Measurements from ENCODE around the gene IGLL5. TPM values are rescaled to one million over a fixed set of nuclear protein-coding genes. Genes with fewer than 3 reads are reported as not detected.

IGLL5 gene
- not detected in 2 replicates for total RNA-seq (2014; rRNA removed; shearing (Covaris generic))
- polyA plus RNA-seq (2016; fragmentation: Nextera tagmentation; extraction: Ambion mirVana) = not detected in 2 replicates

- in situ Hi-C loops (cut with MboI) = no loop called here
These were observed at the start of gene IGLL5 for GRCh38 chr22:22887621-22888503. TSS of gene IGLL5 (plus strand) at chr22:22887816. CDS start at chr22:22888054, 238 bp downstream.

GRCh38 chr22:22838148-22838786 is 49.3 kb upstream of the IGLL5 start:
- Histone ChIP-seq H3K9me2 (ENCODE audit: insufficient read depth) (no peaks in the 10 kb centered on the region), H3F3A (ENCODE audit: insufficient read depth) (no peaks in the 10 kb centered on the region), H3K9ac (no peak overlapping the region), H4K20me1 (ENCODE audit: insufficient read depth) (no peaks in the 10 kb centered on the region), H3K27me3 (replicated peaks; ENCODE audit: insufficient read depth) (peaks cover 3% of the 10 kb centered on the region; the same call in 1 of the 2 replicates), H2AFZ (no peak overlapping the region), H3K9me3 (ENCODE audit: low read depth) (no peaks in the 10 kb centered on the region), H3K79me2 (ENCODE audit: insufficient read depth) (no peaks in the 10 kb centered on the region), H3K4me2 (ENCODE audit: unreplicated experiment) (no peak overlapping the region), H3K27ac (no peak overlapping the region), H3K36me3 (ENCODE audit: low read depth) (no peaks in the 10 kb centered on the region), H3K4me3 (no peak overlapping the region), H3K4me1 (ENCODE audit: insufficient read depth) (no peaks in the 10 kb centered on the region)
- in situ Hi-C loops (cut with MboI) = no loop called here
- TF ChIP-seq EZH2 (IDR thresholded peaks at IDR 0.05; ENCODE audit: insufficient read depth, poor library complexity, severe bottlenecking) (no peak), EZH2phosphoT487 (IDR thresholded peaks at IDR 0.05; ENCODE audit: insufficient read depth, low read depth) (no peak)
- DNase-seq = no peak
- 58 to 59% methylated on average over 5 of the region's 5 CpGs for WGBS, 2 experiments (ENCODE audit: low coverage in 1 of 2, low lambda C conversion rate in 2 of 2, missing lambda C conversion rate in 2 of 2)

More at GRCh38 chr22:22887621-22888503, at the start of gene IGLL5:
- H4K20me1 ChIP-seq (ENCODE audit: insufficient read depth) = no peaks in the 10 kb centered on the region
- H3K4me2 ChIP-seq (ENCODE audit: unreplicated experiment) = no peak within 1 kb of the TSS
- WGBS, 2 experiments (ENCODE audit: low coverage in 1 of 2, low lambda C conversion rate in 2 of 2, missing lambda C conversion rate in 2 of 2) = 56 to 65% methylated on average over 14 to 15 of the region's 15 CpGs
- no peaks in the 10 kb centered on the region for H3F3A ChIP-seq (ENCODE audit: insufficient read depth)
- no peak within 1 kb of the TSS for H2AFZ ChIP-seq
- no peak within 1 kb of the TSS for H3K9ac ChIP-seq
- no peak for TF ChIP-seq EZH2 (IDR thresholded peaks at IDR 0.05; ENCODE audit: insufficient read depth, poor library complexity, severe bottlenecking)
- TF ChIP-seq EZH2phosphoT487 (IDR thresholded peaks at IDR 0.05; ENCODE audit: insufficient read depth, low read depth) = no peak
- H3K79me2 ChIP-seq (ENCODE audit: insufficient read depth) = no peaks in the 10 kb centered on the region
- no peaks in the 10 kb centered on the region for H3K4me1 ChIP-seq (ENCODE audit: insufficient read depth)
- H3K9me3 ChIP-seq (ENCODE audit: low read depth) = no peaks in the 10 kb centered on the region
- H3K27me3 ChIP-seq (replicated peaks; ENCODE audit: insufficient read depth) = peaks cover 28% of the 10 kb centered on the region
- H3K4me3 ChIP-seq = no peak within 1 kb of the TSS
- H3K36me3 ChIP-seq (ENCODE audit: low read depth) = no peaks in the 10 kb centered on the region
- no peak for DNase-seq
- H3K9me2 ChIP-seq (ENCODE audit: insufficient read depth) = no peaks in the 10 kb centered on the region
- H3K27ac ChIP-seq = no peak within 1 kb of the TSS

GRCh38 chr22:22839570-22840314 is 47.9 kb upstream of the IGLL5 start:
- H3K79me2 ChIP-seq (ENCODE audit: insufficient read depth) = no peaks in the 10 kb centered on the region

GRCh38 chr22:22840780-22841179 is 46.8 kb upstream of the IGLL5 start:
- Histone ChIP-seq H3K79me2 (ENCODE audit: insufficient read depth) (no peaks in the 10 kb centered on the region), H3K9me3 (ENCODE audit: low read depth) (no peaks in the 10 kb centered on the region), H4K20me1 (ENCODE audit: insufficient read depth) (no peaks in the 10 kb centered on the region), H2AFZ (no peak overlapping the region), H3K4me3 (no peak overlapping the region), H3K27me3 (replicated peaks; ENCODE audit: insufficient read depth) (peaks cover 14% of the 10 kb centered on the region), H3K4me1 (ENCODE audit: insufficient read depth) (no peaks in the 10 kb centered on the region), H3K27ac (no peak overlapping the region), H3F3A (ENCODE audit: insufficient read depth) (no peaks in the 10 kb centered on the region), H3K4me2 (ENCODE audit: unreplicated experiment) (no peak overlapping the region), H3K36me3 (ENCODE audit: low read depth) (no peaks in the 10 kb centered on the region), H3K9ac (no peak overlapping the region), H3K9me2 (ENCODE audit: insufficient read depth) (no peaks in the 10 kb centered on the region)
- no peak for DNase-seq
- in situ Hi-C loops (cut with MboI) = no loop called here
- 34 to 46% methylated on average over 2 of the region's 2 CpGs for whole genome bisulfite sequencing, 2 experiments (ENCODE audit: low coverage in 1 of 2, low lambda C conversion rate in 2 of 2, missing lambda C conversion rate in 2 of 2)
- TF ChIP-seq EZH2phosphoT487 (IDR thresholded peaks at IDR 0.05; ENCODE audit: insufficient read depth, low read depth) (no peak), EZH2 (IDR thresholded peaks at IDR 0.05; ENCODE audit: insufficient read depth, poor library complexity, severe bottlenecking) (no peak)

More at GRCh38 chr22:22839570-22840314, 47.9 kb upstream of the IGLL5 start:
- Histone ChIP-seq H3K4me3 (no peak overlapping the region), H3K4me2 (ENCODE audit: unreplicated experiment) (no peak overlapping the region), H3K27ac (no peak overlapping the region), H3K36me3 (ENCODE audit: low read depth) (no peaks in the 10 kb centered on the region), H3K9me2 (ENCODE audit: insufficient read depth) (no peaks in the 10 kb centered on the region), H2AFZ (no peak overlapping the region), H3K27me3 (replicated peaks; ENCODE audit: insufficient read depth) (peaks cover 7% of the 10 kb centered on the region), H3K9ac (no peak overlapping the region), H3F3A (ENCODE audit: insufficient read depth) (no peaks in the 10 kb centered on the region), H3K4me1 (ENCODE audit: insufficient read depth) (no peaks in the 10 kb centered on the region), H3K9me3 (ENCODE audit: low read depth) (no peaks in the 10 kb centered on the region), H4K20me1 (ENCODE audit: insufficient read depth) (no peaks in the 10 kb centered on the region)
- no peak for DNase-seq
- in situ Hi-C loops (cut with MboI) = no loop called here
- 23 to 29% methylated on average over 6 of the region's 6 CpGs for WGBS, 2 experiments (ENCODE audit: low coverage in 1 of 2, low lambda C conversion rate in 2 of 2, missing lambda C conversion rate in 2 of 2)
- TF ChIP-seq EZH2phosphoT487 (IDR thresholded peaks at IDR 0.05; ENCODE audit: insufficient read depth, low read depth) = no peak
